ENCODE measurements around the gene FCHO2. TPM values are rescaled to one million over a fixed set of nuclear protein-coding genes. Genes with fewer than 3 reads are reported as not detected.
"Not testable (repeated sequence)": the region's sequence is repeated elsewhere in the genome, so short reads cannot be mapped to it uniquely, and the experiment has no call there.

FCHO2 gene
- total RNA-seq, 1 donor from 2014 or later, result 2.2 TPM

GRCh38 chr5:72974481-72974880 lies 18.6 kb downstream of the FCHO2 start:
- H3K27ac Mint-ChIP-seq; H3K9me3 Mint-ChIP-seq; DNase-seq (ENCODE audit: low spot score); H3K4me3 Mint-ChIP-seq; H3K36me3 Mint-ChIP-seq (ENCODE audit: low read depth); intact Hi-C loops (cut with micrococcal nuclease); H3K4me1 Mint-ChIP-seq (ENCODE audit: low read depth): not testable (repeated sequence)
- H3K27me3 Mint-ChIP-seq (ENCODE audit: insufficient read depth), result peaks cover 10% of the 10 kb centered on the region

DNA sequence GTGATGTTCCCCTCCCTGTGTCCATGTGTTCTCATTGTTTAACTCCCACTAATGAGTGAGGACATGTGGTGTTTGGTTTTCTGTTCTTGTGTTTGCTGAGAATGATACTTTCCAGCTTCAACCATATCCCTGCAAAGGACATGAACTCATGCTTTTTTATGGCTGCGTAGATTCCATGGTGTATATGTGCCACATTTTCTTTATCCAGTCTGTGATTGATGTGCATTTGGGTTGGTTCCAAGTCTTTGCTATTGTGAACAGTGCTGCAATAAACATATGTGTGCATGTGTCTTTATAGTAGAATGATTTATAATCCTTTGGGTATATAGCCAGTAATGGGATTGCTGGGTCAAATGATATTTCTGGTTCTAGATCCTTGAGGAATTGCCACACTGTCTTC lies 21.0 kb downstream of the FCHO2 start:
- H3K4me1 Mint-ChIP-seq (ENCODE audit: low read depth); H3K36me3 Mint-ChIP-seq (ENCODE audit: low read depth); H3K4me3 Mint-ChIP-seq; H3K27ac Mint-ChIP-seq; intact Hi-C loops (cut with micrococcal nuclease); H3K9me3 Mint-ChIP-seq; DNase-seq (ENCODE audit: low spot score): not testable (repeated sequence)
- peaks cover 10% of the 10 kb centered on the region for H3K27me3 Mint-ChIP-seq (ENCODE audit: insufficient read depth)

DNA sequence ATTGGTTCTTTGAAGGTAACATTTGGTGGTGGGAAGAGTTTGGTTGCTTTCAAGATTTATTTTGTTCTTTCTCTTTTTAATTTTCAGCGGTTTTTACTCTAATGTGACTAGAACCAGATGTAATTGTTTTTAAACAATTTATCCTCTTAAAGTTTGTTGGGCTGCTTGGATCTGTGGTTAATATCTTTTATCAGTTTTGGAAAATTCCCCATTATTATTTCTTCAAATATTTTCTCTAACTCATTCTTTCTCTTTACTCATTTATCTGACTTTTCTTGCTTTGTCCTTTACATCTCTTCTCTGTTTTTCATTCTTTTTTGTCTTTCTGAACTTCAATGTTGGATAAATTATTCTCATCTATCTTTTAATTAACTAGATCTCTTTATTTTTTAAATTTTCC lies 29.9 kb downstream of the FCHO2 start:
- Mint-ChIP-seq H3K4me3 (no peak overlapping the region), H3K4me1 (ENCODE audit: low read depth) (no peaks in the 10 kb centered on the region), H3K36me3 (ENCODE audit: low read depth) (no peaks in the 10 kb centered on the region), H3K27ac (no peak overlapping the region), H3K27me3 (ENCODE audit: insufficient read depth) (peaks cover 7% of the 10 kb centered on the region), H3K9me3 (no peaks in the 10 kb centered on the region)
- DNase-seq (ENCODE audit: low spot score), result no peak
- intact Hi-C loops (cut with micrococcal nuclease), result no loop called here

DNA sequence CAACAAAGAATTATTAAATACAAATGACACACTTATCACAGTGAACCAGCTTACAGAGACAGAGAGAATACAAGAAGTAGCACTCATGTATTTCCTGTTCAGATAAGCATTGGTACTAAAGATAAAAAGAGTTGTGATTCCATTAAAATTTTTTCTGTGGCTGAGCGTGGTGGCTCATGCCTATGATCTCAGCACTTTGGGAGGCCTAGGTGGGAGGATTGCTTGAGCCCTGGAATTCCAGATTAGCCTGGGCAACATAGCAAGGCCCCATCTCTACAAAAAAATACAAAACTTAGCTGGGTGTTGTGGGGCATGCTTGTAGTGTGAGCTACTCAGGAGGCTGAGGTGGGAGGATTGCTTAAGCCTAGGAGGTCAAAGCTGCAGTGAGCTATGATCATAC lies 32.9 kb downstream of the FCHO2 start:
- no peaks in the 10 kb centered on the region for H3K4me1 Mint-ChIP-seq (ENCODE audit: low read depth)
- H3K36me3 Mint-ChIP-seq (ENCODE audit: low read depth), result no peaks in the 10 kb centered on the region
- DNase-seq (ENCODE audit: low spot score), result no peak
- peaks cover 18% of the 10 kb centered on the region for H3K27me3 Mint-ChIP-seq (ENCODE audit: insufficient read depth)
- H3K27ac Mint-ChIP-seq, result no peak overlapping the region
- H3K4me3 Mint-ChIP-seq, result no peak overlapping the region
- H3K9me3 Mint-ChIP-seq, result no peaks in the 10 kb centered on the region
- intact Hi-C loops (cut with micrococcal nuclease), result no loop called here

DNA sequence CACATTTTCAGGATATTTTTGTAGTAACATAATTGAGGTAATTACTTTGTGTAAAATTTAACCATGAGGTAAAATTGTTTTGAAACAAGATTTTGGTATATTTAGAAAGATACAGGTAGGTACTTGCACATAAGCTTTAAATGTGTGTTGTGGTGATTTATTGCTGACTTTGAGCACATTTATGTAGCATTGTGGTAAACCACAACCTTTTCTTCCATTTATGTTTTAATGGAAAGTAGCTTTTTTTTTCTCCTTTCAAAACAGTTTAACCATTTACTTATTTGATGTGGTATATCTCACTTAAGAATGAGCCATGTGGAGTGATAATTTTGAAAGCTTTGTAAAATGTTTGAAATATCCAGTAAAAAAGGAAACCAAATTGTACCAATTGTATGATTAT lies 35.6 kb downstream of the FCHO2 start:
- Mint-ChIP-seq H3K4me1 (ENCODE audit: low read depth) (no peaks in the 10 kb centered on the region), H3K4me3 (no peak overlapping the region), H3K27me3 (ENCODE audit: insufficient read depth) (peaks cover 19% of the 10 kb centered on the region), H3K9me3 (no peaks in the 10 kb centered on the region), H3K27ac (no peak overlapping the region), H3K36me3 (ENCODE audit: low read depth) (no peaks in the 10 kb centered on the region)
- intact Hi-C loops (cut with micrococcal nuclease), result no loop called here
- no peak for DNase-seq (ENCODE audit: low spot score)

DNA sequence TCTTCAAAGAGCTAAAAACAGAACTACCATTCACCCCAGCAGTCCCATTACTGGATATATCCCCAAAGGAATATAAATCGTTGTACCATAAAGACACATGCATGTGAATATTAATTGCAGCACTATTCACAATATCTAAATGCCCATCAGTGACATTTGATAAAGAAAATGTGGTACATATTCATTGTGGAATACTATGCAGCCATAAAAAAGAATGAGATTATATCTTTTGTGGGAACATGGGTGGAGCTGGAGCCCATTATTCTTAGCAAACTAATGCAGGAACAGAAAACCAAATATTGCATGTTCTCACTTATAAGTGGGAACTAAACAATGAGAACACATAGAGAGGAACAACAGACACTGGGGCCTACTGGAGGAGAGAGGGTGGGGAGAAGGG lies 38.7 kb downstream of the FCHO2 start:
- Mint-ChIP-seq H3K9me3 (no peaks in the 10 kb centered on the region), H3K4me3 (no peak overlapping the region), H3K36me3 (ENCODE audit: low read depth) (no peaks in the 10 kb centered on the region), H3K27ac (no peak overlapping the region), H3K27me3 (ENCODE audit: insufficient read depth) (peaks cover 17% of the 10 kb centered on the region), H3K4me1 (ENCODE audit: low read depth) (no peaks in the 10 kb centered on the region)
- intact Hi-C loops (cut with micrococcal nuclease), result no loop called here
- DNase-seq (ENCODE audit: low spot score), result no peak

- Mint-ChIP-seq H3K27me3 (ENCODE audit: insufficient read depth) (peaks cover 21% of the 10 kb centered on the region), H3K9me3 (no peaks in the 10 kb centered on the region), H3K36me3 (ENCODE audit: low read depth) (no peaks in the 10 kb centered on the region), H3K4me1 (ENCODE audit: low read depth) (no peaks in the 10 kb centered on the region), H3K27ac (no peak overlapping the region), H3K4me3 (no peak overlapping the region)
- DNase-seq (ENCODE audit: low spot score), result no peak
- intact Hi-C loops (cut with micrococcal nuclease), result no loop called here
Measured at GRCh38 chr5:72996632-72997031, 40.8 kb downstream of the FCHO2 start.

DNA sequence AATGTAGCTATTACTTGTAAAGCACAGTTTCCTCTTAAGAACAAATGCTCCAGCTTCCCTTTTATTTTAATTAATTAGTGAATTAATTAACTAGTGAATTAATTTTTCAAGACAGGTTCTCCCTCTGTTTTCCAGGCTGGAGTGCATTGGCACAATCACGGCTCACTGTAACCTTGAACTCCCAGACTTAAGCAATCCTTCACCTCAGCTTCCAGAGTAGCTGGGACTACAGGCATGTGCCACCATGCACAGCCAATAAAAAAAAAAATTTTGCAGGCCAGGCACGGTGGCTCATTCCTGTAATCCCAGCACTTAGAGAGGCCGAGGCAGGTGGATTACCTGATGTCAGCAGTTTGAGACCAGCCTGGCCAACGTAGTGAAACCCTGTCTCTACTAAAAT lies 44.1 kb downstream of the FCHO2 start:
- Mint-ChIP-seq H3K4me3 (no peak overlapping the region), H3K27me3 (ENCODE audit: insufficient read depth) (peaks cover 6% of the 10 kb centered on the region), H3K9me3 (no peaks in the 10 kb centered on the region), H3K27ac (no peak overlapping the region), H3K4me1 (ENCODE audit: low read depth) (no peaks in the 10 kb centered on the region), H3K36me3 (ENCODE audit: low read depth) (no peaks in the 10 kb centered on the region)
- intact Hi-C loops (cut with micrococcal nuclease), result no loop called here
- DNase-seq (ENCODE audit: low spot score), result no peak

DNA sequence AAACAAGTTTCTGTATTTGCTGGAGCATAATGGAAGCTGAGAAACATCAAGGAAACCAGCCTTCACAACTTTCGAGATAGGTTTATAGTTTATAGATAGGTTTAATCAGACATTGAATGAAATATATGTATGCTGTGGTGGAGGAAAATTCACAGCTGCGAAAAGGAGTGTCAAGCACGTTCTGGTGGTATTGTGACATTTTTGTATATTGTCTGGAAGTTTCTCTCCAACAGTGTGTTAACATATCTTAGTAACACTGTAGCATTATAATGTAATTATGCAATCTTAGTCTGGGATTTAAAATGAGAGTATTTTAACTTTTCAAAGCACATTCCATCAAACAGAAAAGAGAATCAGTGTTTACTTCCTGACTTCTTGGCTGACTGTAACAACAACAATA lies 50.0 kb downstream of the FCHO2 start:
- H3K4me3 Mint-ChIP-seq, result no peak overlapping the region
- intact Hi-C loops (cut with micrococcal nuclease), result no loop called here
- no peaks in the 10 kb centered on the region for H3K36me3 Mint-ChIP-seq (ENCODE audit: low read depth)
- no peaks in the 10 kb centered on the region for H3K9me3 Mint-ChIP-seq
- DNase-seq (ENCODE audit: low spot score), result no peak
- H3K4me1 Mint-ChIP-seq (ENCODE audit: low read depth), result no peaks in the 10 kb centered on the region
- no peak overlapping the region for H3K27ac Mint-ChIP-seq
- peaks cover 6% of the 10 kb centered on the region for H3K27me3 Mint-ChIP-seq (ENCODE audit: insufficient read depth)

DNA sequence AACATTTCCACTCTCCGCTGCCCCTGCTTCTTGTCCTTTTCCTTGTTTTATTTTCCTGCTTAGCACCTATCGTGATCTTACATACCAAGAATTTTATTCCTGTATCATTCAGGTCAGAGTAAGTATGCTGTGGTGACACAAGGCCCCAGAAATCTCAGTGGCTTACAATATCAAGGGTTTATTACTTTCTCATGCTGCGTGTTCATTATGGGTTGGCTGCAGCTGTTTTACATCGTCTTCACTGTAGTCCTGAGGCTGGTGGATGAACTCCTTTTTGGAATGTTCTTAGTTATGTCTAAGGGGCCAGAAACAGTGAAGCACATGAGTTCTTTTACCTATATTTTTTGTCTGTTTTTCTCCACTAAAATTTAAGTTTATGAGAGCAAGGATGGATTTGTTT lies 51.2 kb downstream of the FCHO2 start:
- intact Hi-C loops (cut with micrococcal nuclease), result no loop called here
- H3K9me3 Mint-ChIP-seq, result no peaks in the 10 kb centered on the region
- no peaks in the 10 kb centered on the region for H3K36me3 Mint-ChIP-seq (ENCODE audit: low read depth)
- no peak overlapping the region for H3K27ac Mint-ChIP-seq
- peaks cover 3% of the 10 kb centered on the region for H3K27me3 Mint-ChIP-seq (ENCODE audit: insufficient read depth)
- no peak for DNase-seq (ENCODE audit: low spot score)
- no peaks in the 10 kb centered on the region for H3K4me1 Mint-ChIP-seq (ENCODE audit: low read depth)
- H3K4me3 Mint-ChIP-seq, result no peak overlapping the region

DNA sequence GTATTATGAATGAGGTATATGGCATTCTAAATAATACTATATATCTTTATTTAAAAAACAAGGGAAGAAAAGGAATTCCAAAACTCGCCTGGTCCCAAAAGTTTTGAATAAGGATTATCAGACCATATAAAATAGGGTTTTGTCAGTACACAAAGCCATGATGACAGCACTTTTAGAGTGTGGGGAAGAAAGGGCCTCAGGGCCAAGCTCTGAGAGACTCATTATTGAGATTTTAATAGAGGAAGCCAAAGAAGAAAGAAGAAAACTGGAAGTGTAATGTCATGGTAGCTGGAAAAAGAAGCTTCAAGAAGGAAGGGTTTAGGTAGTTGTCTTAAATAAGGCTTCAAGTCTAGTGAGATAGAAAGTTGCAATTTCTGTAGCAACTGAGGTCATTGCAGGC lies 53.0 kb downstream of the FCHO2 start:
- Mint-ChIP-seq H3K27ac (no peak overlapping the region), H3K36me3 (ENCODE audit: low read depth) (no peaks in the 10 kb centered on the region), H3K27me3 (ENCODE audit: insufficient read depth) (peaks cover 3% of the 10 kb centered on the region), H3K4me3 (no peak overlapping the region), H3K4me1 (ENCODE audit: low read depth) (no peaks in the 10 kb centered on the region), H3K9me3 (no peaks in the 10 kb centered on the region)
- DNase-seq (ENCODE audit: low spot score), result no peak
- intact Hi-C loops (cut with micrococcal nuclease), result no loop called here

DNA sequence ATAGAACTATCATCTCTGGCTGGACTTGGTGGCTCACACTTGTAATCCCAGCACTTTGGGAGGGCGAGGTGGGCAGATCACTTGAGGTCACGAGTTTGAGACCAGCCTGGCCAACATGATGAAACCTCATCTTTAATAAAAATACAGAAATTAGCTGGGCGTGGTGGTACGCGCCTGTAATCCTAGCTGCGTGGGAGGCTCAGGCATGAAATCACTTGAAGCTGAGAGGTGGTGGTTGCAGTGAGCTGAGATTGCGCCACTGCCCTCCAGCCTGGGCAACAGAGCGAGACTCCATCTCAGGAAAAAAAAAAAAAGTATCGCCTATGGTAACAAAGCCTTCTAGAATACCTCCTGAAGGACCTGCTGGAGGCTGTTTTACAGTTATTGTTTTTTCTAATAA lies 55.8 kb downstream of the FCHO2 start:
- H3K27me3 Mint-ChIP-seq (ENCODE audit: insufficient read depth), result not testable (repeated sequence)

GRCh38 chr5:73018892-73019291 lies 63.1 kb downstream of the FCHO2 start:
- intact Hi-C loops (cut with micrococcal nuclease), result no loop called here

More for the DNA sequence above, 55.8 kb downstream of the FCHO2 start:
- H3K4me3 Mint-ChIP-seq; H3K36me3 Mint-ChIP-seq (ENCODE audit: low read depth); H3K27ac Mint-ChIP-seq; H3K4me1 Mint-ChIP-seq (ENCODE audit: low read depth); DNase-seq (ENCODE audit: low spot score); intact Hi-C loops (cut with micrococcal nuclease); H3K9me3 Mint-ChIP-seq: not testable (repeated sequence)

DNA sequence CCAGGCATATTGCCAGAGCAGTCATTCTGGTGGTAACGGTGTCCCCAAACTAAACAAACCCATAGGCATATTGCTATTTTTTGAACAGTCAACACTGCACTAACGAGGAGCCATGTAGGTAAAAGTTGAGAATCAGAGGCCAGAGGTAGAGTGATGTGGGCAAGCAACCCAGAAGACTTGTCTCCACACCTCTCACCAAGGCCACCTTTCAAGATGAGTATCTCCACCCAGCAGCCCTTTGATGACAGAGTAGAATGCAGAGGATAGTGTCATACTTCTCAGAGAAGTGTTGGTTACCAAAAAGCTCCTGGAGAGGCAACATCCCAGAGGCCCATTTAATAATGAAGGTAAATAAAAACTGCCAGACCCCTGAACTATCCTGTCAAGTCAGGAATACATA lies 63.9 kb downstream of the FCHO2 start:
- DNase-seq (ENCODE audit: low spot score), result no peak
- Mint-ChIP-seq H3K27me3 (ENCODE audit: insufficient read depth) (peaks cover 2% of the 10 kb centered on the region), H3K36me3 (ENCODE audit: low read depth) (no peaks in the 10 kb centered on the region), H3K4me1 (ENCODE audit: low read depth) (no peaks in the 10 kb centered on the region), H3K27ac (no peak overlapping the region), H3K4me3 (no peak overlapping the region), H3K9me3 (no peaks in the 10 kb centered on the region)
- intact Hi-C loops (cut with micrococcal nuclease), result no loop called here

More at GRCh38 chr5:73018892-73019291, 63.1 kb downstream of the FCHO2 start:
- no peak overlapping the region for H3K27ac Mint-ChIP-seq
- H3K36me3 Mint-ChIP-seq (ENCODE audit: low read depth), result no peaks in the 10 kb centered on the region
- peaks cover 6% of the 10 kb centered on the region for H3K27me3 Mint-ChIP-seq (ENCODE audit: insufficient read depth)
- DNase-seq (ENCODE audit: low spot score), result no peak
- no peaks in the 10 kb centered on the region for H3K9me3 Mint-ChIP-seq
- H3K4me3 Mint-ChIP-seq, result no peak overlapping the region
- no peaks in the 10 kb centered on the region for H3K4me1 Mint-ChIP-seq (ENCODE audit: low read depth)
